ENCODE results near the gene ZDHHC12.

ZDHHC12 gene

GRCh38 chr9:128685636-128686489 is 38.1 kb downstream of the ZDHHC12 start:
- H3K36me3 ChIP-seq (ENCODE audit: control insufficient read depth, insufficient read depth, low read length): peaks cover 4% of the 10 kb centered on the region; the same call in 1 of the 2 replicates
- H3K4me1 ChIP-seq (ENCODE audit: control insufficient read depth, insufficient read depth, low read length): 0 out of 2 replicates have a peak, but pooled peaks cover 4% of the 10 kb centered on the region
- H3K9me3 ChIP-seq (ENCODE audit: control insufficient read depth, insufficient read depth, low read length): no peaks in the 10 kb centered on the region
- H3K27ac ChIP-seq (ENCODE audit: low read length): no peak overlapping the region
- WGBS (ENCODE audit: insufficient coverage, insufficient read length): no CpG with 5 or more reads among the region's 17 CpGs
- H3K4me3 ChIP-seq (ENCODE audit: low read length): peak overlapping the region; percentile 90; the same call in 1 of the 2 replicates
- no peaks in the 10 kb centered on the region for H3K27me3 ChIP-seq (ENCODE audit: control insufficient read depth, insufficient read depth, low read length)
- DNase-seq (ENCODE audit: low read depth, low spot score): no peak

GRCh38 chr9:128684325-128685199 is 39.4 kb downstream of the ZDHHC12 start:
- DNase-seq (ENCODE audit: low read depth, low spot score): no peak
- no CpG with 5 or more reads among the region's 15 CpGs for WGBS (ENCODE audit: insufficient coverage, insufficient read length)
- Histone ChIP-seq H3K27me3 (ENCODE audit: control insufficient read depth, insufficient read depth, low read length) (no peaks in the 10 kb centered on the region), H3K27ac (ENCODE audit: low read length) (no peak overlapping the region), H3K4me1 (ENCODE audit: control insufficient read depth, insufficient read depth, low read length) (0 out of 2 replicates have a peak, but pooled peaks cover 4% of the 10 kb centered on the region), H3K4me3 (ENCODE audit: low read length) (peak overlapping the region; percentile 90), H3K36me3 (ENCODE audit: control insufficient read depth, insufficient read depth, low read length) (peaks cover 4% of the 10 kb centered on the region; the same call in 1 of the 2 replicates), H3K9me3 (ENCODE audit: control insufficient read depth, insufficient read depth, low read length) (no peaks in the 10 kb centered on the region)

GRCh38 chr9:128684065-128684324 is 39.9 kb downstream of the ZDHHC12 start:
- H3K4me3 ChIP-seq (ENCODE audit: low read length): peak overlapping the region; percentile 90
- H3K4me1 ChIP-seq (ENCODE audit: control insufficient read depth, insufficient read depth, low read length): 0 out of 2 replicates have a peak, but pooled peaks cover 4% of the 10 kb centered on the region
- WGBS (ENCODE audit: insufficient coverage, insufficient read length): no CpG with 5 or more reads among the region's 3 CpGs
- peaks cover 4% of the 10 kb centered on the region; the same call in 1 of the 2 replicates for H3K36me3 ChIP-seq (ENCODE audit: control insufficient read depth, insufficient read depth, low read length)
- no peaks in the 10 kb centered on the region for H3K27me3 ChIP-seq (ENCODE audit: control insufficient read depth, insufficient read depth, low read length)
- H3K9me3 ChIP-seq (ENCODE audit: control insufficient read depth, insufficient read depth, low read length): no peaks in the 10 kb centered on the region
- no peak for DNase-seq (ENCODE audit: low read depth, low spot score)
- no peak overlapping the region for H3K27ac ChIP-seq (ENCODE audit: low read length)

- DNase-seq (ENCODE audit: low read depth, low spot score): peak; percentile 87
- no CpG with 5 or more reads among the region's 21 CpGs for WGBS (ENCODE audit: insufficient coverage, insufficient read length)
- Histone ChIP-seq H3K9me3 (ENCODE audit: control insufficient read depth, insufficient read depth, low read length) (no peaks in the 10 kb centered on the region), H3K36me3 (ENCODE audit: control insufficient read depth, insufficient read depth, low read length) (peaks cover 4% of the 10 kb centered on the region; the same call in 1 of the 2 replicates), H3K27ac (ENCODE audit: low read length) (no peak overlapping the region), H3K4me1 (ENCODE audit: control insufficient read depth, insufficient read depth, low read length) (0 out of 2 replicates have a peak, but pooled peaks cover 4% of the 10 kb centered on the region), H3K4me3 (ENCODE audit: low read length) (peak overlapping the region; percentile 90), H3K27me3 (ENCODE audit: control insufficient read depth, insufficient read depth, low read length) (no peaks in the 10 kb centered on the region)
Measured at GRCh38 chr9:128683340-128684064, 40.4 kb downstream of the ZDHHC12 start.

GRCh38 chr9:128677794-128678193 is 46.1 kb downstream of the ZDHHC12 start:
- no CpG with 5 or more reads among the region's 10 CpGs for WGBS (ENCODE audit: insufficient coverage, insufficient read length)

GRCh38 chr9:128675382-128675781 is 48.5 kb downstream of the ZDHHC12 start:
- WGBS (ENCODE audit: insufficient coverage, insufficient read length): no CpG with 5 or more reads among the region's 4 CpGs
- H3K4me1 ChIP-seq (ENCODE audit: control insufficient read depth, insufficient read depth, low read length): no peaks in the 10 kb centered on the region
- no peaks in the 10 kb centered on the region for H3K9me3 ChIP-seq (ENCODE audit: control insufficient read depth, insufficient read depth, low read length)
- H3K27ac ChIP-seq (ENCODE audit: low read length): no peak overlapping the region
- H3K36me3 ChIP-seq (ENCODE audit: control insufficient read depth, insufficient read depth, low read length): no peaks in the 10 kb centered on the region
- H3K4me3 ChIP-seq (ENCODE audit: low read length): no peak overlapping the region
- H3K27me3 ChIP-seq (ENCODE audit: control insufficient read depth, insufficient read depth, low read length): no peaks in the 10 kb centered on the region
- no peak for DNase-seq (ENCODE audit: low read depth, low spot score)

More at GRCh38 chr9:128677794-128678193, 46.1 kb downstream of the ZDHHC12 start:
- Histone ChIP-seq H3K27ac (ENCODE audit: low read length) (no peak overlapping the region), H3K4me3 (ENCODE audit: low read length) (no peak overlapping the region), H3K27me3 (ENCODE audit: control insufficient read depth, insufficient read depth, low read length) (no peaks in the 10 kb centered on the region), H3K36me3 (ENCODE audit: control insufficient read depth, insufficient read depth, low read length) (no peaks in the 10 kb centered on the region), H3K9me3 (ENCODE audit: control insufficient read depth, insufficient read depth, low read length) (no peaks in the 10 kb centered on the region), H3K4me1 (ENCODE audit: control insufficient read depth, insufficient read depth, low read length) (no peaks in the 10 kb centered on the region)
- DNase-seq (ENCODE audit: low read depth, low spot score): no peak
